ENCODE data around the gene NES.

NES gene

GRCh38 chr1:156709031-156709430 lies 31.8 kb upstream of the NES start:
- DNase-seq (ENCODE audit: low read depth) = no peak
- no peak for TF ChIP-seq POLR2A (IDR thresholded peaks at IDR 0.05; ENCODE audit: extremely low read depth, insufficient read length)
- TF ChIP-seq CTCF (IDR thresholded peaks at IDR 0.05; ENCODE audit: low read depth, low read length) = no peak
- no peak for TF ChIP-seq MYC (IDR thresholded peaks at IDR 0.05; ENCODE audit: low read depth, low read length)
- no peak overlapping the region for H3K4me3 ChIP-seq (ENCODE audit: low read depth, low read length)

GRCh38 chr1:156708218-156708661 lies 31.0 kb upstream of the NES start:
- H3K4me3 ChIP-seq (ENCODE audit: low read depth, low read length) = no peak overlapping the region
- DNase-seq (ENCODE audit: low read depth) = no peak
- TF ChIP-seq MYC (IDR thresholded peaks at IDR 0.05; ENCODE audit: low read depth, low read length) = no peak
- TF ChIP-seq MAX (IDR thresholded peaks at IDR 0.05; ENCODE audit: low read depth, low read length) = no peak
- no peak for TF ChIP-seq POLR2A (IDR thresholded peaks at IDR 0.05; ENCODE audit: extremely low read depth, insufficient read length)
- TF ChIP-seq CTCF (IDR thresholded peaks at IDR 0.05; ENCODE audit: low read depth, low read length) = no peak

- DNase-seq (ENCODE audit: low read depth) = no peak
- TF ChIP-seq CTCF (IDR thresholded peaks at IDR 0.05; ENCODE audit: low read depth, low read length) (no peak), MAX (IDR thresholded peaks at IDR 0.05; ENCODE audit: low read depth, low read length) (no peak), POLR2A (IDR thresholded peaks at IDR 0.05; ENCODE audit: extremely low read depth, insufficient read length) (no peak), MYC (IDR thresholded peaks at IDR 0.05; ENCODE audit: low read depth, low read length) (no peak)
- no peak overlapping the region for H3K4me3 ChIP-seq (ENCODE audit: low read depth, low read length)
These were observed 30.4 kb upstream of the NES start for GRCh38 chr1:156707417-156708217.

GRCh38 chr1:156706657-156707416 lies 29.6 kb upstream of the NES start:
- TF ChIP-seq MAX (IDR thresholded peaks at IDR 0.05; ENCODE audit: low read depth, low read length) (no peak), POLR2A (IDR thresholded peaks at IDR 0.05; ENCODE audit: extremely low read depth, insufficient read length) (no peak), CTCF (IDR thresholded peaks at IDR 0.05; ENCODE audit: low read depth, low read length) (no peak)
- DNase-seq (ENCODE audit: low read depth) = no peak
- no peak overlapping the region for H3K4me3 ChIP-seq (ENCODE audit: low read depth, low read length)

- no peak overlapping the region for H3K4me3 ChIP-seq (ENCODE audit: low read depth, low read length)
- TF ChIP-seq POLR2A (IDR thresholded peaks at IDR 0.05; ENCODE audit: extremely low read depth, insufficient read length) (no peak), CTCF (IDR thresholded peaks at IDR 0.05; ENCODE audit: low read depth, low read length) (peak; percentile 78), MAX (IDR thresholded peaks at IDR 0.05; ENCODE audit: low read depth, low read length) (no peak), MYC (IDR thresholded peaks at IDR 0.05; ENCODE audit: low read depth, low read length) (no peak)
- DNase-seq (ENCODE audit: low read depth) = peak; percentile 67
These were observed 28.9 kb upstream of the NES start for GRCh38 chr1:156705918-156706656.
